SHP77 treated with DMSO at 0.1 percent for 48 hours (cell line): ENCODE data around the gene CEACAM16.
"Not testable (repeated sequence)": the region's sequence is repeated elsewhere in the genome, so short reads cannot be mapped to it uniquely, and the experiment has no call there.

Experiments
- DNase-seq: peaks from one replicate; lab custom pipeline; 2025; lab: John Stamatoyannopoulos, UW

The CEACAM16 gene

DNA sequence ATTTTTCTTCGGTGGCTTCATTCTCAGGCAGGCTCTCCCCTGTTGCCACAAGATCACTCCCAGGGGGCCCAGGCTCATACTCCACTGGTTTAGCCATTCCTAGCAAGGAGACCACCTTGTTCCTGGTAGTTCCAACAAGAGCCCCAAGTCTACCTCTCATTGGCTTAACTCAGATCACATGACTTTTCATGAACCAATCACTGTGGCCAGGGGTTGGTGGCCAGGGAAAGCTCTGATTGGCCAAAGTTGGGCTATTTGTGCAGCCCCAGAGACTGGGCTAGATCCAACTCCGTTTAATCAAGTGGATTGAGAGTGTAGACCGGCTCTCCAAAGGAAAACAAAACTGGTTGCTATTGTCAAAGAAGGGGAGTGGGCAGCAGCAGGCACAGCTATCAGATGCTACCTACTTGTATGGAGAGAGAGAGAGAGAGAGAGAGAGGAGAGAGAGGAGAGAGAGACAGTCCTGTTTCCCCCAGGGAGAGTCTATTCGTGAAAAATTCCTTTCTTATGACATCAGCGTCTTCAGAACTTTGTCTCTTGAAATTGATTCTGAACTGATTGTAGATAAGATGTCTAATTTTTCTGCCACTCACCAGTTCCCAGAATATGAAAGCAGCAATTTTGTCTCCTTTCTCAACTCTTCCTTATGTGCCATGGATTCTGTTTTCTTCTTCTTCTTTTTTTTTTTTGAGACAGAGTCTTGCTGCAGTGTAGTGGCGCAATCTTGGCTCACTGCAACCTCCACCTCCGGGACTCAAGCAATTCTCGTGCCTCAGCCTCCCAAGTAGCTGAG is 21.7 kb upstream of the CEACAM16 start:
- DNase-seq: no peak

- DNase-seq: no peak
Measured at GRCh38 chr19:44680536-44680935, 18.4 kb upstream of the CEACAM16 start.

DNA sequence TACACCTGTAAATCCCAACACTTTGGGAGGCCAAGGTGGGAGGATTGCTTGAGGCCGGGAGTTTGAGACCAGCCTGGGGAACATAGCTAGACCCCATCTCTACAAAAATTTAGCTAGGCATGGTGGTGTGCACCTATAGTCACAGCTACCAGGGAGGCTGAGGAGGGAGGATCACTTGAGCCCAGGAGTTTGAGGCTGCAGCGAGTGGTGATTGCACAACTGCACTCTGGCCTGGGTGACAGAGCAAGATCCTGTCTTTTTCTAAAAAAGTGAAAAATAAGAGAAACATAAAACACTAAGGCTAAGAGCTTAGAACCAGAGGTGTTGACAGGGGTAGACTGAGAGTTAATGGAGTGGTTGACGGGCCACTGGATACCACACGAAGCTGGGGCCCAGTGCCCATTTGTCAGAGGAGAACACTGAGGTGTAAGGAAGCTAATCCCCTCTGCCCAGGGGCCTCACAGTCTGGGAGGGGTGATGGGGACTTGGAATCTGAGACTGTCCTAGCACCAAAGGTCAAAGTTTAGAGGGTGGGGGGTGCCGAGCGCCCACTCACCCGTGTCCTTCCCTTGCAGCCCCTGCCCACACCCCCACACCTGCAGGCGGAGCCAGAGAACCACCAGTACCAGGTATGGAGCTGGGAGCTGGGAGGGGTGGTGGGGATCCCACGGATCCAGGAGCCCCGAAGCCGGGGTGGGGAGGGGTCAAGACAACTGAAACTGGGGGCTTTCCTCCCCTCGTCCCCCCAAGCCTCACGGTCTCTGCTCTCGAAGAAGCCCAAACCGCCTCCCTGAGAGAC is 16.8 kb upstream of the CEACAM16 start:
- DNase-seq: no peak

- DNase-seq: no peak
Measured at GRCh38 chr19:44682807-44683206, 16.1 kb upstream of the CEACAM16 start.

DNA sequence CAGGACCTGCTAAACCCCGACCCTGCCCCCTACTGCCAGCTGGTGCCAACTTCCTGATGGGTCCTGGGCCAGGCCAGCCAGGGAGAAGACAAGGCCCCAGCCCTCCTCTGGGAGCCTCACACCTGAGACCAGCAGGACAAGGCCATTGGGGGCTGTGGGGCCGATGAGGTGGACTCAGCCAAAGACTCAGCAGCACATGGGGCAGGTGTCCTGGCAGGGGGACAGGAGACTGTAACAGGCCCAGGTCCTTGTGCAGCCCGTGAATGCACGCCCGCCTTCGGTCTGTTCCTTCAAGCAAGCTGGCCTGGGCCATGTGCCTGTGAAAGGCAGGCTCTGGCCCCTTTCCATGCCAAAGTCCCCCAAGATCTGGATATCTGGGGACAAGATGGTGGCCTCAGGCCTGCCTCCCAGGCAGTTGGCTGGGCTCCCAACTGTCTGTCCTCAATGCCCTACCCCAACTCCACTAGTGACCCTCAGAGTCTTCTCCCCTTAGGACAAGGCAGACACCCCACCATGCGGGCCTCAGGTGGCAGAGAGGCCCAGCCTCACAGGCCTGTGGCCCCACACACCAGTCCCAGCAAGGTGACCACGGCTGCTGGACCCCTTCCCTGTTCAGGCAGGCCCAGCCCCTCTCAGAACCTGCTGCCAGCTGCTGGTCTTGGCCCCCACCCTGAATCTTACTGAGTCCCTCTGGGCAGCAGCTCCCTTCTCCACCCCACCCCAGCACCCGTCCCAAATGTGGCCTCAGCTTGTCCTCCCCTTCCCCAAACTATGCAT is 15.3 kb upstream of the CEACAM16 start:
- no peak for DNase-seq

DNA sequence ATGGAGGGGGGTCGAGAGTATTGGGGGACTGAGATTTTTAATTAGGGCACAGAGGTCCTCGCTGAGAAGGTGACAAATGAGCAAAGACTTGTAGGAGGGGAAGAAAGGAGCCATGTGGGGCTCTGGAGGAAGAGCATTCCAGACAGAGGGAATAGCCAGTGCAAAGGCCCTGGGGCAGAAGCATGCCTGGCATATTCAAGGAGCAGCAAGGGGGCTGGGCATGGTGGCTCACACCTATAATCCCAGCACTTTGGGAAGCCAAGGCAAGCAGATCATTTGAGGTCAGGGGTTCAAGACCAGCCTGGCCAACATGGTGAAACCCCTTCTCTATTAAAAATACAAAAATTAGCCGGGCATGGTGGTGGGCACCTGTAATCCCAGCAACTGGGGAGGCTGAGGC is 14.6 kb upstream of the CEACAM16 start:
- DNase-seq: not testable (repeated sequence)

GRCh38 chr19:44684892-44685863 is 13.8 kb upstream of the CEACAM16 start:
- DNase-seq: no peak

GRCh38 chr19:44685877-44686276 is 13.1 kb upstream of the CEACAM16 start:
- no peak for DNase-seq

DNA sequence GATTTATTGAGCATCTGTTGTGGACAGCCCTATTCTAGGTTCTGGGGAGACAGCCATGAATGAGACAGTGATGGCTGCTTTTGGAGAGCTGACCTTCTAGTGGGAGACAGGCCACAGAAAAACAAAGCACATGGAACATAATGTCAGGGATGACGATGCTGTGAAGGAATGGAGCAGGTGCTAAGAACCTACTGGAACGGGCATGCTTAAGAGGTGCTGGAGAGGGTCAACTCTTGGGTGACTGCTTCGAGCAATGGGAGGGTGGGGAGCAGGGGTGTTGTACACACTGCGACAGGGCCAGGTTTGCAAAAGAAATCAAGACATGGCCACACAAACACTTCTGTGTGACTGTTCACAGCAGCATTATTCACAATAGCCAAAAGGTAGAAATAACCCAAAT is 12.1 kb upstream of the CEACAM16 start:
- no peak for DNase-seq

- DNase-seq: no peak
Measured at GRCh38 chr19:44687888-44688287, 11.1 kb upstream of the CEACAM16 start.

- peak; percentile 27 for DNase-seq
Measured at GRCh38 chr19:44689290-44690130, 9.4 kb upstream of the CEACAM16 start.

DNA sequence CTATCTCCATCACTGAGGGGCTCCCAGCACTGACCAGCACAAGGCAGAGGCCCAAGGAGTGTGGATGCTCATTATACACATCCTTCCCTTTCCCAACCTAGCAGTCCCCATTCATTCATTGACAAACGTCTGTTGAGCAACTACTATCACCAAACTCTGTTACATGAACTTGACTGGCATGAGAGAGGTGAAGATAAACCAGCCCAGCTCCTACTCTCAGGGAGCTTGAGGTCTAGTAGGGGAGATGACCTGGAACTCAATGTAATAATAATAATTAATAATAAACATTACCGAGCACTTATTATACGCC is 8.9 kb upstream of the CEACAM16 start:
- no peak for DNase-seq

DNA sequence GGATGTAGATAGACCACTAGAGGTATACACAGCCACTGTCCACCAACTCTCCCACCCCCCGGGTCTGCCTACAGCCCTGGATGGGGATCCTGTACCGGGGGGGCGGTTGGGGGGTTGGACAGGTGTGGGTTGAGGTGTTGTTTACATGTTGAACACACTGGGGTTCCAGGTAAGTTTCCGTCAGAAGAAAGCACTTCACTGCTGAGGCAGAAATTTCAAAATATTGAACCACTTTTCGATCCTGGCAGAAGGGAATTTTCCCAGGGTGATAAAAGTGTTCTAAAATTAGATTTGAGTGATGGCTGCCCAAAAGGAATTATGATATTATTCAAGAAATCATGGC is 6.6 kb upstream of the CEACAM16 start:
- no peak for DNase-seq

DNA sequence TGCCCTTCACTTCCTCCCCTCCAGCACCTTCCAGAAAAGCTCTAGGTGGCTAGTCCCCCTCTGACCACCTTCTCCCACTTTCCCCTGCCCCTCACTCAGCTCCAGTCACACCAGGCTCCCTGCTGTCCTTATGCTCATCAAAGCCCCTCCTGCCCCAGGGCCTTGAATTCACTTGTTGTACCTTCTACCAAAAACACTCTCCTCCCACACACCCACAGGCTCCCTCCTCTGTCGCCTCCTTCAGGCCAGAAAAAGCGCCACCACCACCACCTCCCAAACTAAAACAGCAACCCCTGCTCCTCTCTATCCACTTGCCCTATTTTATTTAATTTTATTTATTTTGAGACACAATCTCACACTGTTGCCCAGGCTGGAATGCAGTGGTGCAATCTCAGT is 4.8 kb upstream of the CEACAM16 start:
- DNase-seq: no peak

DNA sequence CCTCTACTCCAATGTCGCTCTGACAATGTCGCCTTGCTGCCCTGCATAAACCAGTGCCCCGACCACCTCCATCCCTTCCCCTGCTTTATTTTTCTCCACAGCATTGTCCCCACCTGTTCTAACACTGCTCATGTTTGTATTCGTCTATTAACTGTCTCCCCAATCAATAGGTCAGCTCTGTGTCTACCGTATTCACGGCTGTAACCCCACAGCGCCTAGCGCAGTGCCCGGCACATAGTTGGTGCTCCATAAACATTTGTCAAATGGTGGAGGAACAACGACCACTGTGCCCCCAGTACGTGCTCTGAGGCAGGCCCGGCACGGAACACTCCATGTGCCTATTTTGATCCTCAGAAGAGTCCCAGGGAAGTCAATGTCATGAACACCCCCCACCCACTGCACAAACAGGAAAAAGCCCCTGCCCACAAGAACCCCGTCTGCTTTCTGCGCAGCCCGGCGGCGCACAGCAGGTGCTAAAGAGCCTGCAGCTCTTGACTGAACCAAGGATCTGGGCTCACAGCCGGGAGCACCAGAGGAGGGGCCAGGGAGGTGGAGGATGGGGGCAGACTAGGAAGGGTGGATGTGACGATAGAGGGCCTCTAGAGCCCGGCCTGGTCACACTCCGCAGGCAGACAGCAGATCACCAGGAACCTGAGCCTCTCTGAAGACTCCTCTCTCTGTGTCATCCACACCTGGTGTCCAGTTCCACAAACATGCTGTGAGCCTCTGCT is 1.8 kb upstream of the CEACAM16 start:
- peak; percentile 91 for DNase-seq

GRCh38 chr19:44697670-44698034 is 1.3 kb upstream of the CEACAM16 start:
- no peak for DNase-seq

- DNase-seq: no peak
Measured at GRCh38 chr19:44700547-44700946, 1.6 kb downstream of the CEACAM16 start.

DNA sequence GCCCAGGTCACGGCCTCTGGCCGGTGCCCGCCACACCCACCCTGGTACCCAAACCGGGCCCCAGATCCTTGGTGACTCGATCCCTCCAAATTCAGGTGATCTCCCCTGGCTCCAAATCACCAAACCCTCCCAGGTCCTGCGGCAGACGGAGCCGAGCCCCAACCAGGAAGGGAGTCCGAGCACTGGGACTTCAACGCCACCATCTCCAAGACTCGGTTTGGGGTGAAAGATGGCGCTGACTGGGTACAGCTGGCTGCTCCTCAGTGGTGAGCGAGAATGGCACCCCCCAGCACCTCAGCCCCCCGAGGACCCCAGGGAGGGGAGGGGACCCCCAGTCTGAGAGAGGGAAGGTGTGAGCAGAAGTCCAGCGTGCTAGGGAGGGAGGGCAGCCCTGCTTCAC is 2.3 kb downstream of the CEACAM16 start:
- DNase-seq: no peak

- DNase-seq: no peak
Measured at GRCh38 chr19:44702551-44703176, 3.7 kb downstream of the CEACAM16 start.
